22Rv1 (cell line): Measurements from ENCODE around the gene NOB1.

ENCODE experiments used
- CTCF ChIP-seq: fragments of 450-650 bp; IDR thresholded peaks from 2 replicates; pipeline ENCODE4 v1.5.1; 2017; ENCODE audit warnings: mild to moderate bottlenecking
- ZFX ChIP-seq: fragments of 450-650 bp; IDR thresholded peaks from 2 replicates; pipeline ENCODE4 v1.6.1; 2017; ENCODE audit warnings: antibody characterized with exemption, borderline replicate concordance

- TF ChIP-seq CTCF: no peak
- no peak for TF ChIP-seq ZFX
Measured at GRCh38 chr16:69781118-69781517, 26.4 kb upstream of the NOB1 start.
